ENCODE data around the gene PCBP3. TPM values are rescaled to one million over a fixed set of nuclear protein-coding genes. Genes with fewer than 3 reads are reported as not detected.

Gene PCBP3
- total and polyA plus RNA-seq, 2 donors (not counting 3 experiments of a cell fraction or from before 2014, with no cell fraction given): 0.06 to 1.1 TPM

DNA sequence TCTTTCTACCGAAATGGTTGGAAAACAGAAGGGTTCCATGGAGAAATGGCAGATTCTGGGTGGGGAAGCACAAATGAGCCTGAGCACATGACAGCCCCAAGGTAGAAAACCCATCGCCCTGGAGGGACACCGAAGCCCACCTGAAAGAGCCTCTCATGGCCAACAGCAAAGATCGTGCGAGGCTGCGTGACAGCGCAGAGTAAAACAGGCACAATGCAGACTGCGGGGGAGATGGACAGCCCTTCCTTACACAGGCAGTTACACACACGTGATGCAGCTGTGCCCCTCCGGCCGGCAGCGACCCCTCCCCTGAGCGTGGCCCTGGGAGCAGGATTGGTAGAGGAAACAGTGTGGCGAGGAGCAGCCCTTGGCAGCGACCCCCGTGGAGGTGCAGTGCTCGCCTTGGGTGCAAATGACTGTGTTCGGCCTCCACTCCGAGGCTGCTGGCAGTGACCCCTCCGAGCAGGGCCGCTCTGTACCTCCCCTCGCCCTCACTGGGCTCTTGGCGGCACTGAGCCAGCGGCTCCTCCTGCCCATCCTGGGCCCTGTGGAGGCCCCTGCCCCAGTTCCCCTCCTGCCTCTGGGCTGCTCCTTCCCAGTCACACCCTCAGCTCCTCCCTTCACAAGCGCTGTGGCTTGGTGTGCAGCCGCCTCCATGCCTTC is 217.1 kb downstream of the PCBP3 start:
- BruUV-seq (replicated peaks): no TSS peak
- dilution Hi-C loops (cut with MboI; ENCODE audit: extremely low pct_ligation_motif_present, low sequenced_read_pairs) (no loop called here), intact Hi-C loops (cut with micrococcal nuclease) (no loop called here)
- TF ChIP-seq MYC (IDR thresholded peaks at IDR 0.05; ENCODE audit: low read depth, low read length): no peak
- TF ChIP-seq POLR2AphosphoS5 (IDR thresholded peaks at IDR 0.05; ENCODE audit: insufficient read depth, low read depth, low read length): no peak
- TF ChIP-seq, protein P1, sequence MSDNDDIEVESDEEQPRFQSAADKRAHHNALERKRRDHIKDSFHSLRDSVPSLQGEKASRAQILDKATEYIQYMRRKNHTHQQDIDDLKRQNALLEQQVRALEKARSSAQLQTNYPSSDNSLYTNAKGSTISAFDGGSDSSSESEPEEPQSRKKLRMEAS (IDR thresholded peaks at IDR 0.05; ENCODE audit: insufficient read depth, insufficient read length): no peak
- no peak for TF ChIP-seq FOS (IDR thresholded peaks at IDR 0.05; ENCODE audit: borderline replicate concordance, insufficient read depth, low read length)
- no peak for TF ChIP-seq EZH2 (IDR thresholded peaks at IDR 0.05; ENCODE audit: borderline replicate concordance, low read depth, low read length, severe bottlenecking)
- TF ChIP-seq, protein P2, sequence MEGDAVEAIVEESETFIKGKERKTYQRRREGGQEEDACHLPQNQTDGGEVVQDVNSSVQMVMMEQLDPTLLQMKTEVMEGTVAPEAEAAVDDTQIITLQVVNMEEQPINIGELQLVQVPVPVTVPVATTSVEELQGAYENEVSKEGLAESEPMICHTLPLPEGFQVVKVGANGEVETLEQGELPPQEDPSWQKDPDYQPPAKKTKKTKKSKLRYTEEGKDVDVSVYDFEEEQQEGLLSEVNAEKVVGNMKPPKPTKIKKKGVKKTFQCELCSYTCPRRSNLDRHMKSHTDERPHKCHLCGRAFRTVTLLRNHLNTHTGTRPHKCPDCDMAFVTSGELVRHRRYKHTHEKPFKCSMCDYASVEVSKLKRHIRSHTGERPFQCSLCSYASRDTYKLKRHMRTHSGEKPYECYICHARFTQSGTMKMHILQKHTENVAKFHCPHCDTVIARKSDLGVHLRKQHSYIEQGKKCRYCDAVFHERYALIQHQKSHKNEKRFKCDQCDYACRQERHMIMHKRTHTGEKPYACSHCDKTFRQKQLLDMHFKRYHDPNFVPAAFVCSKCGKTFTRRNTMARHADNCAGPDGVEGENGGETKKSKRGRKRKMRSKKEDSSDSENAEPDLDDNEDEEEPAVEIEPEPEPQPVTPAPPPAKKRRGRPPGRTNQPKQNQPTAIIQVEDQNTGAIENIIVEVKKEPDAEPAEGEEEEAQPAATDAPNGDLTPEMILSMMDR (IDR thresholded peaks at IDR 0.05; ENCODE audit: extremely low read depth in 1 of 2, insufficient read depth in 1 of 2, low read depth in 1 of 2, low read length in 2 of 2): no peak
- TF ChIP-seq GATA2 (IDR thresholded peaks at IDR 0.05; ENCODE audit: insufficient read depth, insufficient read length, low read depth, low read length): no peak
- TF ChIP-seq POLR2A (IDR thresholded peaks at IDR 0.05; ENCODE audit: low read depth, low read length): no peak
- no peak for TF ChIP-seq JUN (IDR thresholded peaks at IDR 0.05; ENCODE audit: borderline replicate concordance, insufficient read depth, insufficient read length, low read depth)
- Histone ChIP-seq H3K4me2 (ENCODE audit: insufficient read depth, low read length) (no peak overlapping the region), H3K9ac (replicated peaks; ENCODE audit: extremely low read depth, insufficient read depth, low read length) (no peak overlapping the region), H3K27ac (ENCODE audit: insufficient read depth, low read depth, low read length) (no peak overlapping the region), H3K36me3 (ENCODE audit: control insufficient read depth in 2 of 2, extremely low read depth in 1 of 2, insufficient read depth in 2 of 2, low read length in 2 of 2) (no peaks in the 10 kb centered on the region), H3K4me3 (replicated peaks in 1 of 3; ENCODE audit: insufficient read depth in 1 of 3, low read depth in 1 of 3, low read length in 3 of 3) (no peak overlapping the region), H3K9me3 (replicated peaks; ENCODE audit: control insufficient read depth, insufficient read depth, low read length) (no peaks in the 10 kb centered on the region), H4K20me1 (replicated peaks; ENCODE audit: control insufficient read depth, extremely low read depth, insufficient read depth, low read length) (no peaks in the 10 kb centered on the region), H3K27me3 (ENCODE audit: control insufficient read depth in 2 of 2, insufficient read depth in 2 of 2, low read length in 2 of 2) (no peaks in the 10 kb centered on the region), H3K4me1 (ENCODE audit: control insufficient read depth, extremely low read depth, insufficient read depth, low read length) (no peaks in the 10 kb centered on the region), H2AFZ (ENCODE audit: low read depth, low read length) (no peak overlapping the region), H3K79me2 (ENCODE audit: control insufficient read depth, insufficient read depth, low read length) (no peaks in the 10 kb centered on the region), H3K9me1 (replicated peaks; ENCODE audit: control insufficient read depth, extremely low read depth, insufficient read depth, low read length) (no peaks in the 10 kb centered on the region)
- DNase-seq (ENCODE audit: low read depth, low spot score) (no peak), FAIRE-seq (no peak)
- CTCF ChIA-PET: no interaction called here
- POLR2A ChIA-PET: no interaction called here

All from endothelial cell of umbilical vein (primary cell).